RWPE2 (cell line): ENCODE measurements around the gene DHX57.

Source experiments
- ATAC-seq: fragments of 200-7000 bp; cut with Tn5 transposase; 3 replicates; pipeline ENCODE4 v1.9.1; 2021; ENCODE audit warnings: low read depth
- DNase-seq: peaks from one replicate; pipeline ENCODE4 v3.0.0-alpha.2; 2020; ENCODE audit warnings: low spot score
- H3K27ac ChIP-seq: fragments of 450-650 bp; 2 replicates; pipeline ENCODE4 v1.5.1; 2017; ENCODE audit warnings: mild to moderate bottlenecking; ENCODE audit not compliant: poor library complexity, severe bottlenecking
- H3K27me3 ChIP-seq: fragments of 250-450 bp; sonication (Bioruptor Pico); 2 replicates; pipeline ENCODE4 v1.5.1; 2021; ENCODE audit warnings: mild to moderate bottlenecking, moderate library complexity; ENCODE audit not compliant: insufficient read depth, poor library complexity, severe bottlenecking
- H3K36me3 ChIP-seq: fragments of 250-450 bp; sonication (Bioruptor Pico); 2 replicates; pipeline ENCODE4 v1.5.1; 2020; ENCODE audit warnings: low read depth, mild to moderate bottlenecking, moderate library complexity
- H3K4me1 ChIP-seq: fragments of 250-450 bp; sonication (Bioruptor Pico); 2 replicates; pipeline ENCODE4 v1.5.1; 2021; ENCODE audit warnings: mild to moderate bottlenecking, moderate library complexity; ENCODE audit not compliant: insufficient read depth, poor library complexity, severe bottlenecking
- H3K4me3 ChIP-seq: fragments of 250-450 bp; sonication (Bioruptor Pico); 2 replicates; pipeline ENCODE4 v1.5.1; 2021; ENCODE audit warnings: mild to moderate bottlenecking, moderate library complexity; ENCODE audit not compliant: severe bottlenecking
- H3K9me3 ChIP-seq: fragments of 250-450 bp; sonication (Bioruptor Pico); 2 replicates; pipeline ENCODE4 v1.5.1; 2021; ENCODE audit warnings: mild to moderate bottlenecking, moderate library complexity; ENCODE audit not compliant: severe bottlenecking
- TF ChIP-seq, protein P1 (sequence below): fragments of 450-650 bp; IDR thresholded peaks from one replicate; pipeline ENCODE4 v1.5.1; 2017; ENCODE audit warnings: mild to moderate bottlenecking, moderate library complexity; ENCODE audit not compliant: poor library complexity, severe bottlenecking

The DHX57 gene

DNA sequence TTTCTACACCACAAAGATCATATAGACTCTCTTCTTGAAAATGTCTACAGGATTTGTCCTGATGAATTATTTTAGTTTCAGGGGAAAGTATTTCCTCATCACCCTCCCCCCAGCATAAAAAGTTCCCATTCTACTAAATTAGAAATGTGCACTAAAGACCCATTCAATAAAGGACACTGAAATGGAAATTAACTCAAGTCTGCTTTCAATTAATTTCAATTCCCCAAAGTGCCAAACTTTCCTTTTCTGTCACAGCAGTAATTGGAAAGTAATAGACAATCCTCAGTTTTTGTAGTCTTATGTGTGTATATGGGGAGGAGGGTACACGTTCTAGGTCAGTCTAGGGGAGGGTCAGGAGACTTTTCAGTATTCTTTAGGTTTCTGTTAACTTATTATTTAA lies 35.5 kb upstream of the DHX57 start:
- DNase-seq (no peak), ATAC-seq (no peak)
- TF ChIP-seq, protein P1, sequence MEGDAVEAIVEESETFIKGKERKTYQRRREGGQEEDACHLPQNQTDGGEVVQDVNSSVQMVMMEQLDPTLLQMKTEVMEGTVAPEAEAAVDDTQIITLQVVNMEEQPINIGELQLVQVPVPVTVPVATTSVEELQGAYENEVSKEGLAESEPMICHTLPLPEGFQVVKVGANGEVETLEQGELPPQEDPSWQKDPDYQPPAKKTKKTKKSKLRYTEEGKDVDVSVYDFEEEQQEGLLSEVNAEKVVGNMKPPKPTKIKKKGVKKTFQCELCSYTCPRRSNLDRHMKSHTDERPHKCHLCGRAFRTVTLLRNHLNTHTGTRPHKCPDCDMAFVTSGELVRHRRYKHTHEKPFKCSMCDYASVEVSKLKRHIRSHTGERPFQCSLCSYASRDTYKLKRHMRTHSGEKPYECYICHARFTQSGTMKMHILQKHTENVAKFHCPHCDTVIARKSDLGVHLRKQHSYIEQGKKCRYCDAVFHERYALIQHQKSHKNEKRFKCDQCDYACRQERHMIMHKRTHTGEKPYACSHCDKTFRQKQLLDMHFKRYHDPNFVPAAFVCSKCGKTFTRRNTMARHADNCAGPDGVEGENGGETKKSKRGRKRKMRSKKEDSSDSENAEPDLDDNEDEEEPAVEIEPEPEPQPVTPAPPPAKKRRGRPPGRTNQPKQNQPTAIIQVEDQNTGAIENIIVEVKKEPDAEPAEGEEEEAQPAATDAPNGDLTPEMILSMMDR, result no peak
- H3K4me1 ChIP-seq, result peaks cover 6% of the 10 kb centered on the region
- no peaks in the 10 kb centered on the region for H3K36me3 ChIP-seq
- no peaks in the 10 kb centered on the region for H3K27me3 ChIP-seq
- no peaks in the 10 kb centered on the region for H3K9me3 ChIP-seq
- H3K4me3 ChIP-seq, result no peak overlapping the region
- H3K27ac ChIP-seq, result no peak overlapping the region

DNA sequence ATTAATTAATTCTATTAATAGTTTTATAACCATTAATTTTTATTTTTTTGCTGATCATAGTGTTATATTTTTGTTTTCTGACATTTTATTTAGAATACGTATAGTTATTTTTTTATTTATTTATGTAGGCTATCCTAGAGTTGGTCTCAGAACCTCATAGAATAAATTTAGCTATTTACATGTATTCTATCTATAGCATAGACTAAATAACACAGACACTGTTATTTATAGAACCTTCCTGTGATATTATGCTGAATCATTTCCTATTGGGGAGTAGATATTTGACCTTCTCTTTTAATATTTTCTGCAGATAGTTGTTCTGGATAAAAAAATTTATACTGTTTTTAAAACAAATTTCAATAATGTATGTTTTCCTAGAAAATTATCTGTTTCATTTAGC lies 34.1 kb upstream of the DHX57 start:
- Histone ChIP-seq H3K9me3 (no peaks in the 10 kb centered on the region), H3K27ac (no peak overlapping the region), H3K27me3 (no peaks in the 10 kb centered on the region), H3K4me3 (no peak overlapping the region), H3K4me1 (peaks cover 12% of the 10 kb centered on the region), H3K36me3 (no peaks in the 10 kb centered on the region)
- DNase-seq (no peak), ATAC-seq (no peak)
- TF ChIP-seq, protein P1, result no peak

DNA sequence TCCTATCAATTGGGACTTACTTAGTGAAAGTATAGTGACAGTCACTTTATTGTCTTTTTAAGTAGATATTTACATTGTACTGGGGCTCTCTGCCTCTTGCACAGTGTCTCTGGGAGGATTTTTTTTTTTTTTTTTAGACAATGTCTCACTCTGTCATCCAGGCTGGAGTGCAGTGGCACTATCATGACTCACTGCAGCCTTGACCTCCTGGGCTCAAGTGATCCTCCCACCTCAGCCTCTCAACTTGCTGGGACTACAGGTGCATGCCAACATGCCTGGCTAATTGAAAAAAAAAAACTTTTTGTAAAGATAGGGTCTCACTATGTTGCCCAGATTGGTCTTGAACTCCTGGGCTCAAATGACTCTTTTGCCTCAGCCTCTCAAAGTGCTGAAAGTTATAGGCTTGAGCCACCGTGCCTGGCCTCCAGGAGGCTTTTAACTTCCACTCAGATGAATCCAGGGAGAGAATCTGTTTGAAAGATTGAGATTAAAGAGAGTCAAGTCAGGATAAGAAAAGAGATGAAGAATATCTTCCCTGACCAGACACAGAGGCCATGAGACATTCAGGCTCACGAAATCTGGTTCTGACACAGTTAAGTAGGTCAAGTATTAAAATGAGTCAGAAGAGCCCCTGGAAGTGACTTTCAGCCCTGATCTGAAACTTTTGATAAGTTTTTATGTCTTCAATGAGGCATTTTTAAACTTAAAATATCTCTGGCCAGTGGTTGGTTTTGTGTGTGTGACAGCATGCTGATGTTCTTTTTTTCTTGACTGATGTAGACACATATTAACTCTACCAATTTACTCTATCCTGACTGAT lies 32.2 kb upstream of the DHX57 start:
- Histone ChIP-seq H3K9me3 (no peaks in the 10 kb centered on the region), H3K4me1 (peaks cover 12% of the 10 kb centered on the region), H3K36me3 (no peaks in the 10 kb centered on the region), H3K27ac (no peak overlapping the region), H3K4me3 (no peak overlapping the region), H3K27me3 (no peaks in the 10 kb centered on the region)
- no peak for ATAC-seq
- TF ChIP-seq, protein P1, result no peak
- DNase-seq, result no peak

DNA sequence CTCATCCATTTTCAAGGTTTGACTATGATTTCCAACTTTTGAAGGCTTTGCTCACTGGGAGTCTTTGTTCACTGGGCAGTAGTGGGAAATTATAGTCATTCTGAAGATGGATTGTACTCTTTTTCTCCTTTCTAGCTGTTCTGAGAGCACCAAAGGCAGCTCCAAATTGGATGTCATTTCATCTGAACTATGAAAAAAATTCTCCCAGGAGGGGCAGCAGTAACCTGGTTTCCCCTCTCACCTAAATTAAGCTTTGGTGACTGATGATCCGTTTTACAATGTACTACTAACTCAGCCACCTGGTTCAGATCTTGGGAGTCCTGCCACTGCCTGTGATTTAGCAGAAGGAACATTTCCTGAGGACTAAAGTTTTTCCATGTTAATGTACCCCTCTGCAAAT lies 31.5 kb upstream of the DHX57 start:
- no peak overlapping the region for H3K27ac ChIP-seq
- peaks cover 12% of the 10 kb centered on the region for H3K4me1 ChIP-seq
- H3K27me3 ChIP-seq, result no peaks in the 10 kb centered on the region
- no peaks in the 10 kb centered on the region for H3K36me3 ChIP-seq
- DNase-seq (no peak), ATAC-seq (no peak)
- no peaks in the 10 kb centered on the region for H3K9me3 ChIP-seq
- TF ChIP-seq, protein P1, result no peak
- H3K4me3 ChIP-seq, result no peak overlapping the region

DNA sequence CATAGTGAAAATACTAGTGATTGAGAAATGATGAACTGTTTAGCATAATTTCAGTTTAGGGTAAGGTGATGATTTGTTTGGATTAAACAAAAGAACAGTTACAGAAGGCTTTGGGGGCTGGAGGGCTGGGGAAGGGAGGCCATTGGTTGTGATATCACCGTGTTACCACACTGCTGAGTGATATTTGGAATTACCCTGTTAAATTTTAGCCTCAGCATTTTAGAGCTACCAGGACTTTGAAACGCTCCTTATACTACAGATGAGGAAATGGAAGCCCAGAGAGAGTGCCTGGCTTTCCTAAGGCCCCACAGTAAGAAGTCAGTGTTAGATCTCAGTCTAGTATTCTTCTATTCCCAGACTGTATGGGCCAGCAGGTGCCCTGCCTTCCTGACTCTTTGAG lies 29.5 kb upstream of the DHX57 start:
- Histone ChIP-seq H3K36me3 (no peaks in the 10 kb centered on the region), H3K4me1 (peaks cover 12% of the 10 kb centered on the region), H3K9me3 (no peaks in the 10 kb centered on the region), H3K27me3 (no peaks in the 10 kb centered on the region), H3K4me3 (no peak overlapping the region), H3K27ac (no peak overlapping the region)
- ATAC-seq (no peak), DNase-seq (no peak)
- TF ChIP-seq, protein P1, result no peak
